Ovary (tissue), 9 donors: ENCODE results near the gene FBXO2. TPM values are rescaled to one million over a fixed set of nuclear protein-coding genes. Genes with fewer than 3 reads are reported as not detected.
"Not testable (repeated sequence)": the region's sequence is repeated elsewhere in the genome, so short reads cannot be mapped to it uniquely, and the experiment has no call there.

Experiments
- DNase-seq, 5 donors: peaks; one replicate each; pipeline ENCODE4 v3.0.0-alpha.2; 2019 to 2020
- H3K27ac ChIP-seq, 2 donors: fragments of 200-600 bp; one replicate each; pipeline versions ENCODE4 v1.5.1 to v1.8.0; 2019 to 2022
- H3K27me3 ChIP-seq: fragments of 200-600 bp; one replicate; pipeline ENCODE4 v1.8.0; 2022
- H3K36me3 ChIP-seq: fragments of 200-600 bp; sonication (generic); one replicate; pipeline ENCODE4 v1.5.1; 2019
- H3K4me1 ChIP-seq: one replicate; pipeline ENCODE4 v1.8.1; 2013; ENCODE audit warnings: mild to moderate bottlenecking, moderate library complexity; ENCODE audit not compliant: insufficient read depth
- H3K4me3 ChIP-seq: fragments of 200-600 bp; sonication (generic); one replicate; pipeline ENCODE4 v1.5.1; 2017
- H3K9me3 ChIP-seq, 2 donors: fragments of 200-600 bp in 1 of 2; sonication (generic) in 1 of 2; one replicate each; pipeline versions ENCODE4 v1.5.1 to v1.8.1; 2013 to 2019; ENCODE audit warnings: mild to moderate bottlenecking in 1 of 2, moderate library complexity in 1 of 2
- CTCF ChIP-seq, 3 donors: fragments of 450-650 bp in 2 of 3; fragments of 200-600 bp in 1 of 3; IDR thresholded peaks; one replicate each; pipeline versions ENCODE4 v1.5.1 to v1.8.0; 2016 to 2022; ENCODE audit warnings: antibody characterized with exemption in 3 of 3, mild to moderate bottlenecking in 1 of 3
- EP300 ChIP-seq: sonication (generic); formaldehyde crosslinking; IDR thresholded peaks from one replicate; pipeline ENCODE4 v1.6.1; 2017; ENCODE audit warnings: antibody characterized with exemption
- POLR2A ChIP-seq: fragments of 450-650 bp; IDR thresholded peaks from one replicate; pipeline ENCODE4 v1.6.1; 2017; ENCODE audit warnings: antibody characterized with exemption, mild to moderate bottlenecking, moderate library complexity
- WGBS, 3 donors: extraction: QIAGEN DNeasy Blood & Tissue Kit in 1 of 3; methylation state at CpG; one replicate each; pipeline versions ENCODE4 v1.1.5 to v1.1.7; 2013 to 2017; 5-methylcytosine and 5-hydroxymethylcytosine counted together
- intact Hi-C, 4 donors: fragments of 100-400 bp; cut with DNase I; formaldehyde crosslinking; loops; one replicate each; pipeline versions ENCODE4 v1.11.0 to v1.15.1; 2022 to 2023
- polyA plus RNA-seq, 2 donors: library from polyadenylated mRNA; stranded (reverse); fragments of 200-250 nt in 1 of 2; fragments of 350-450 nt in 1 of 2; fragmentation: Illumina TruSeq in 1 of 2; extraction: RNeasy Lipid Tissue Mini Kit (QIAGEN cat#74804) in 1 of 2; gene quantifications; one replicate each; pipeline ENCODE4 v1.2.3, GENCODE V29; 2013 to 2014
- total RNA-seq, 7 donors: library from RNA; depleted of rRNA in 2 of 7; stranded (reverse); fragments of >200 nt in 2 of 7; fragmentation: NEBNext Ultra II Directional in 3 of 7; extraction: Animal tissue kit (Norgen Biotek cat#: 25700) in 3 of 7; gene quantifications; one replicate each; pipeline versions ENCODE4 v1.1.0 to v1.2.4, GENCODE V29; 2016 to 2023
- donor health status: DM: no; HTN: no; CAD: no; lungs with moderate emphysema.
- donor health status: DM: no; HTN: no; CAD: no.
- donor health status: Bipolar disorder and iron deficiency.
- donor health status: DM: yes; HTN: yes; CAD: no.
- donor health status: DM: no; HTN: no; CAD: no.
- donor health status: DM: yes; HTN: yes; CAD: no.

The FBXO2 gene
- total and polyA plus RNA-seq, 9 donors: 0.50 to 17.6 (median 2.7) TPM

DNA sequence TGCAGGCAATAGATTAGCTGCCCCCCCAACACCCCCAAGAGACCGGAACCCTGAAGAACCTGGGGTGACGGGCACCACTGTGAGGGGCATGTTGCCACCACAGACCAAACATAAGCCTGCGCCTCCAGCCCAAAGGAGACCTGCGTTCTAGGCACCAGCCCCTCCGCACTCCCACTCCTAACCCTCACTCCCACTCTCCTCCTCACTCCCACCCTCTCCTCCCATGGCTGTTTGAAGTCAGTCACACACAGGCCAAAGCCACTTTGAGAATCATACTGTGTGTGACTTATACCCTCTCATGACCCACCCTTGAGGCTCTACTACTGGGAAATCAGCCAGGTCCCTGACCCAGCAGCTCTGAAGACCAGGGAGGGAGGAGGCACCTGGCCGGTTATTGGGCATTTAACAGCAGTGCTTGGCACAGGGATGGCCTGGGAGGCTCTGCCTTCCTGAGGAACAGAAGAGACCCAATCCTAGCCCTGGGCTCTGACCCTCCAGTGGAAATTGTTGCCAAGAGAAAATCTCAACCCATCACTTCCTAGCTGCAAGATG is 43.5 kb downstream of the FBXO2 start:
- Histone ChIP-seq H3K27ac (no peak overlapping the region), H3K4me3 (no peak overlapping the region), H3K9me3 (peaks cover 0 to 3% of the 10 kb centered on the region in 2 donors), H3K36me3 (no peaks in the 10 kb centered on the region), H3K4me1 (no peaks in the 10 kb centered on the region), H3K27me3 (no peaks in the 10 kb centered on the region)
- no peak for DNase-seq
- TF ChIP-seq POLR2A (no peak), EP300 (no peak), CTCF (IDR thresholded peaks at IDR 0.05) (no peak)
- 31 to 43% (median 33%) methylated on average over 6 of the region's 6 CpGs for WGBS, 3 donors
- intact Hi-C loops: no loop called here

- 67 to 72% (median 67%) methylated on average over 12 to 13 of the region's 13 CpGs for WGBS, 3 donors
These were observed 44.9 kb downstream of the FBXO2 start for GRCh38 chr1:11609378-11609777.

GRCh38 chr1:11608596-11609130 is 45.6 kb downstream of the FBXO2 start:
- H3K27ac ChIP-seq, intact Hi-C loops: not testable (repeated sequence)
- WGBS, 3 donors: 91 to 94% (median 92%) methylated on average over 32 to 37 of the region's 37 CpGs

More at GRCh38 chr1:11609378-11609777, 44.9 kb downstream of the FBXO2 start:
- H3K27me3 ChIP-seq, H3K36me3 ChIP-seq, H3K27ac ChIP-seq, H3K4me3 ChIP-seq, H3K9me3 ChIP-seq, DNase-seq, intact Hi-C loops, H3K4me1 ChIP-seq: not testable (repeated sequence)

DNA sequence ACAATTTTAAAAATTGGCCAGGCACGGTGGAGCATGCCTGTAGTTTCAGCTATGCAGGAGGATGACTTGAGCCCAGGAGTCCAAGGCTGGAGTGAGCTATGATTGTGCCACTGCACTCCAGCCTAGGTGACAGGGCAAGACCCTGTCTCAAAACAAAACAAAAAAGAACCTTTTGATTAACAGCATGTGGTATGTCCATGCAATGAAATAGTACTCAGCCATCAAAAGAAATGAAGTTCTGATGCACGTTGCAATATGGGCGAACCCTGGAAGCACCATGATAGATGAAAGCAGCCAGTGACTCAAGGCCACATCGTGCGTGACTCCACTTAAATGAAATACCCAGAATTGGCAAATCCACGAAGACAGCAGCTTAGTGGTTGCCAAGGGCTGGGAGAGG is 47.5 kb downstream of the FBXO2 start:
- no peak for TF ChIP-seq CTCF (IDR thresholded peaks at IDR 0.05)
- TF ChIP-seq POLR2A: no peak
- TF ChIP-seq EP300: no peak
- Histone ChIP-seq H3K36me3 (no peaks in the 10 kb centered on the region), H3K27ac (no peak overlapping the region), H3K27me3 (no peaks in the 10 kb centered on the region), H3K4me1 (no peaks in the 10 kb centered on the region), H3K4me3 (no peak overlapping the region), H3K9me3 (peaks cover 0 to 3% of the 10 kb centered on the region in 2 donors)
- no peak for DNase-seq
- 84 to 97% (median 90%) methylated on average over 6 of the region's 6 CpGs for WGBS, 3 donors
- intact Hi-C loops: no loop called here

More at GRCh38 chr1:11608596-11609130, 45.6 kb downstream of the FBXO2 start:
- not testable (repeated sequence) for H3K36me3 ChIP-seq, H3K9me3 ChIP-seq, H3K27me3 ChIP-seq, H3K4me3 ChIP-seq, DNase-seq, H3K4me1 ChIP-seq

DNA sequence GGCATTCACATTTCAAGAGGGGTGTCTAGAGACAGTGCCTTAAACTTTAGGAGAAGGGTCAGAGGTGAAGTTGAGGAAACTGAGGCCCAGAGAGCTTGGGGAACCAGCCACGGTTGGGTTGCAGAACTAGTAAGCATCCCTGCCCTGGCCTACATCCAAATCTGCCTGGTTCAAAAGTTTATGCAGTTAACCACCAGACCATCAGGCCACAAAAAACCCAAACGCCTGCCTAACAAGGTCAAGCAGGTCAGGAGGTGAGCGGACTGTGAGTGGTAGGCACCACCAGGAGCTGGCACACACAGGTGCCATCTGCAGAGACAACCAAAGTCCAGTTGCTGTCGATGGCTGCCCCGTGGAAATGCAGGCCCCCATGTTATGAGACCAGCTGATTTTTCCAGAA is 51.2 kb downstream of the FBXO2 start:
- TF ChIP-seq CTCF (IDR thresholded peaks at IDR 0.05) (no peak), EP300 (no peak), POLR2A (no peak)
- Histone ChIP-seq H3K27me3 (no peaks in the 10 kb centered on the region), H3K4me3 (no peak overlapping the region), H3K9me3 (peaks cover 0 to 3% of the 10 kb centered on the region in 2 donors), H3K27ac (no peak overlapping the region), H3K36me3 (no peaks in the 10 kb centered on the region), H3K4me1 (no peaks in the 10 kb centered on the region)
- WGBS, 3 donors: 58 to 66% (median 61%) methylated on average over 5 of the region's 5 CpGs
- no peak for DNase-seq
- intact Hi-C loops: no loop called here
